Mesodermal cell (in vitro differentiated cells): ENCODE data around the gene GPN2.
"Not testable (repeated sequence)": the region's sequence is repeated elsewhere in the genome, so short reads cannot be mapped to it uniquely, and the experiment has no call there.

Source experiments
- H3K27ac ChIP-seq: 2 replicates; pipeline ENCODE4 v1.7.0; 2013; ENCODE audit warnings: mild to moderate bottlenecking, low read depth, low read length, moderate library complexity; ENCODE audit not compliant: severe bottlenecking
- H3K36me3 ChIP-seq: 2 replicates; pipeline ENCODE4 v1.7.1; 2013; ENCODE audit warnings: mild to moderate bottlenecking, low read length, moderate library complexity; ENCODE audit not compliant: control insufficient read depth, insufficient read depth
- H3K4me1 ChIP-seq: one replicate; pipeline ENCODE4 v1.7.1; 2013; ENCODE audit warnings: mild to moderate bottlenecking, low read length; ENCODE audit not compliant: insufficient read depth, control insufficient read depth, poor library complexity, severe bottlenecking
- H3K4me3 ChIP-seq: 2 replicates; pipeline ENCODE4 v1.7.0; 2013; ENCODE audit warnings: low read length, control low read depth, mild to moderate bottlenecking; ENCODE audit not compliant: insufficient read depth, poor library complexity, severe bottlenecking; ENCODE audit errors: extremely low read depth
- H3K9me3 ChIP-seq: 2 replicates; pipeline ENCODE4 v1.7.1; 2013; ENCODE audit warnings: mild to moderate bottlenecking, low read length, moderate library complexity; ENCODE audit not compliant: control insufficient read depth
- WGBS, 2 experiments: methylation state at CpG; one replicate each; pipeline ENCODE4 v1.1.5; 2013; ENCODE audit warnings: missing lambda C conversion rate in 2 of 2; ENCODE audit not compliant: insufficient coverage in 2 of 2; 5-methylcytosine and 5-hydroxymethylcytosine counted together

The GPN2 gene

DNA sequence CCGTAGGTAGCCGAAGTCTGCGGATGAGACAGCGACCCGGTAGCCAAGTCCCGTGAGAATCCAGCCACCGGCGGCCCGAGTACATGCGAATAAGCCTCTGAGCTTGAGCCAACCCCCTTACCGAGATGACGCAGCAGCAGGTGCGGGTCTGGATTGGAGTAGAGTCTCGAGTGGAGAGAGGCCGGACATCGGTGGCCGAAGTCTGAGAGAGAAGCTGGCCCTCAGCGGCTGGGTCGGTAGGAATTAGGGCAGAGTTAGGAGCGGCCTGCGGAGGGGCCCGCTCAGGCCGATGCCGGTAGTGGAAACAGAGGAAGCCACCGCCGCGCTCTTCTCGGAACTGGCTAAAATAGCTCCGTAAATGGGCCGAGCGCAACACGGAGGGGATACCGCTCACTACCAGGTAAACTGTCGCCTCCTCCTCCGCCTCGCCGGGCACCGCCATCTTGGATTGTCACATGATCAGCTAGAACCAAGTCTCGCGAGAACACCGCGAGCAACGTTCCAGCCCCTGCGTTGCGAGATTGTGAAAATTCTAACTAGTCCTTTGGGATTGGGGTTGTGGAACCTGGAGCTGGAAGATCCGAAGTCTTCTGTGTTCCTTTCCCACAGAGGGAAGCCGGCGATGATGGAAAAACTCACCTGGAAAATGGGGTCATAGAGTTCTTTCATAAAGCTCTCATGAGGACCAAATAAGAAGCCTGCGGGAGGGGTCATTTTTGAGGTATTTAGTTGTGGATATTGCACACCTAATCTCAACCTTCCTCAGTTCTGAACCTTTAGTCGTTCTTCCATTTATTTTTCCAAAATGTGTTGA is 10.1 kb upstream of the GPN2 start, which contains the start of gene GPATCH3:
Gene GPATCH3 (minus strand): TSS at position 467 of the 814 bp plus-strand sequence. CDS start 25 bp downstream, at position 442.
- peak within 1 kb of the TSS; percentile 88 for H3K4me3 ChIP-seq
- H3K4me1 ChIP-seq: peaks cover 8% of the 10 kb centered on the region
- no peaks in the 10 kb centered on the region for H3K9me3 ChIP-seq
- 0 to 1% methylated on average over 38 to 44 of the region's 50 CpGs for WGBS, 2 experiments
- H3K36me3 ChIP-seq: peaks cover 24% of the 10 kb centered on the region
- peak within 1 kb of the TSS; percentile 93 for H3K27ac ChIP-seq

- peaks cover 8% of the 10 kb centered on the region for H3K4me1 ChIP-seq
- H3K4me3 ChIP-seq: no peak overlapping the region
- no peaks in the 10 kb centered on the region for H3K9me3 ChIP-seq
- H3K36me3 ChIP-seq: peaks cover 51% of the 10 kb centered on the region
- no peak overlapping the region for H3K27ac ChIP-seq
- 97 to 99% methylated on average over 7 to 8 of the region's 9 CpGs for WGBS, 2 experiments
These were observed 7.3 kb upstream of the GPN2 start for GRCh38 chr1:26897351-26897750.

- no peak overlapping the region for H3K4me3 ChIP-seq
These were observed 4.2 kb upstream of the GPN2 start for GRCh38 chr1:26894263-26894662.

GRCh38 chr1:26890467-26890796 is 349 bp upstream of the GPN2 start:
- H3K9me3 ChIP-seq: no peaks in the 10 kb centered on the region
- peak overlapping the region; percentile 76 for H3K4me3 ChIP-seq
- peaks cover 66% of the 10 kb centered on the region for H3K36me3 ChIP-seq
- WGBS, 2 experiments: 36 to 40% methylated on average over 7 to 8 of the region's 12 CpGs
- peak overlapping the region; percentile 68 for H3K27ac ChIP-seq
- peaks cover 4% of the 10 kb centered on the region for H3K4me1 ChIP-seq

More at GRCh38 chr1:26894263-26894662, 4.2 kb upstream of the GPN2 start:
- Histone ChIP-seq H3K27ac (no peak overlapping the region), H3K36me3 (peaks cover 60% of the 10 kb centered on the region), H3K9me3 (no peaks in the 10 kb centered on the region), H3K4me1 (peaks cover 11% of the 10 kb centered on the region)
- WGBS, 2 experiments: 98 to 99% methylated on average over 10 to 13 of the region's 13 CpGs

GRCh38 chr1:26888231-26888630 is 1.9 kb downstream of the GPN2 start:
- H3K36me3 ChIP-seq: peaks cover 67% of the 10 kb centered on the region
- H3K4me3 ChIP-seq: no peak overlapping the region
- 100% methylated on average over 1 of the region's 1 CpG; no CpG with 5 or more reads in 1 of the 2 experiments for WGBS, 2 experiments
- H3K9me3 ChIP-seq: no peaks in the 10 kb centered on the region
- peaks cover 4% of the 10 kb centered on the region for H3K4me1 ChIP-seq
- no peak overlapping the region for H3K27ac ChIP-seq

DNA sequence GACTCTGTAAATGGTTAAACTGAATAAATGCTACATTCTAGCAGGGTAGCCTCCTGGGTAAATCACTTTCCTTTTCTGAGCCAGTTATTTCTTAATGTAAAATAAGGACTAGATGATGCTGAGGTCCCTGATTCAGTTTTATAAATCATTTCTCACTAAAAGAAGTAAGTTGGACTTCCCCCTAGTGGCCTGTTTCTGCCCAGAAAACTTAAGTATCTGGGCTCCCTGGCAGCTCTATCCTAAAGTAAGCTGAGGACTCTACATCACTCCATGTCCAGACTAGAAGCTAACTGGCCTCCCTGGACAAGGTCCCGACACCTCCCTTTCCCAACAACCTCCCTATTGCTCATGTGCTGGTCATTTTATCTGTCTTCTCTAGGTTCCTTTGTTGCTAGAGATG is 3.0 kb downstream of the GPN2 start:
- peaks cover 4% of the 10 kb centered on the region for H3K4me1 ChIP-seq
- H3K27ac ChIP-seq: no peak overlapping the region
- H3K4me3 ChIP-seq: no peak overlapping the region
- no peaks in the 10 kb centered on the region for H3K9me3 ChIP-seq
- H3K36me3 ChIP-seq: peaks cover 67% of the 10 kb centered on the region
- 83 to 100% methylated on average over 1 of the region's 1 CpG for WGBS, 2 experiments

DNA sequence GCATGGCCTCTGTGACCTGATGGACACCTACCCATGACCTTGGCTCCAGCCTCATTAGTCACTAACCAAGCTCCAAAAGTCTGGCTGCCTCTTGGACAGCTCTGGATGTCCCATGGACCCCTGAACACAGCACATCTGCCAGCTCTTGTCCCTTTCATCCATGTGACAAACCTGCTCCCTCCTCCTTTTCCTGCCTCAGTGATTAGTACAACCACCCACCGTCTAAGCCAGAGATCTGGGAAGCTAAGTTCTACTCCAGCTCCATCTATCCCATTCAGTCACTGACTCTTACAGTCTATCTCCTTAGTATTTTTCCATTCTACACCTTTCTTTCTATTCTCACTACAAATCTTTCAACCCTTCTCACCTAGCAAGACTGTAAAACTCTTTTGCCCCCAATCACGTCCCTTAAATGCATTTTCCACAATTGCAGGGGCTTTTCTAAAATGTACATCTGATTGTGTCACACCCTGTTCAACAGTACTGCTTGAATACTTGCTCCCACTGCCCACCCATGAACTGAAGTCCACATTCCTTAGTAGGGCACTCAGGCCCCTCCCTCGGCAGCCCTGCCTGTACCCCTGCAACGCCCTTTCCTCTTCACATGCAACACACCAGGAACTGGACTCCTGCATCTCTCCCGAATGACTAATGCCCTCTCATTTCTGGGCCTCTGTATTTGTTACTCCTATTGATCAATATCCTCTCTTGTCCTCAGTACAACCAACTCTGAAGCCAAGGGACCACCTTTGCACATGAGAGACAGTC is 7.2 kb downstream of the GPN2 start:
- 94 to 95% methylated on average over 5 of the region's 5 CpGs for WGBS, 2 experiments
- Histone ChIP-seq H3K4me1 (no peaks in the 10 kb centered on the region), H3K36me3 (peaks cover 72% of the 10 kb centered on the region), H3K27ac (no peak overlapping the region), H3K4me3 (no peak overlapping the region), H3K9me3 (no peaks in the 10 kb centered on the region)

DNA sequence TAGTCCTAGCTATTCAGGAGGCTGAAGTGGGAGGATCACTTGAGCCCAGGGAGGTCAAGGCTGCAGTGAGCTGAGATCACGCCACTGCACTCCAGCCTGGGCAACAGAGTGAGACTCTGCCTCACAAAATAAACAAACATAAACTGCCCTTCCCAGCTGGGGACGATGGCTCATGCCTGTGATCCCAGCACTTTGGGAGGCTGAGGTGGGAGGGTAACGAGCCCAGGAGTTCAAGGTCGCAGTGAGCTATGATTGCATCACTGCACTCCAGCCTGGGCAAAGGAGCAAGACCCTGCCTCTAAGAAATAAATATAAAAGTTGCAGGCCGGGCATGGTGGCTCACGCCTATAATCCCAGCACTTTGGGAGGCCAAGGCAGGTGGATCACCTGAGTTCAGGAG is 8.5 kb downstream of the GPN2 start:
- not testable (repeated sequence) for H3K27ac ChIP-seq, H3K4me3 ChIP-seq, H3K9me3 ChIP-seq, H3K4me1 ChIP-seq
- WGBS, 2 experiments: 95 to 97% methylated on average over 5 of the region's 6 CpGs
- peaks cover 79% of the 10 kb centered on the region for H3K36me3 ChIP-seq

GRCh38 chr1:26879793-26880192 is 10.3 kb downstream of the GPN2 start:
- H3K9me3 ChIP-seq: no peaks in the 10 kb centered on the region
- H3K36me3 ChIP-seq: peaks cover 65% of the 10 kb centered on the region
- H3K4me3 ChIP-seq: no peak overlapping the region
- 100% methylated on average over 3 of the region's 4 CpGs for WGBS, 2 experiments
- no peak overlapping the region for H3K27ac ChIP-seq
- peaks cover 4% of the 10 kb centered on the region for H3K4me1 ChIP-seq

DNA sequence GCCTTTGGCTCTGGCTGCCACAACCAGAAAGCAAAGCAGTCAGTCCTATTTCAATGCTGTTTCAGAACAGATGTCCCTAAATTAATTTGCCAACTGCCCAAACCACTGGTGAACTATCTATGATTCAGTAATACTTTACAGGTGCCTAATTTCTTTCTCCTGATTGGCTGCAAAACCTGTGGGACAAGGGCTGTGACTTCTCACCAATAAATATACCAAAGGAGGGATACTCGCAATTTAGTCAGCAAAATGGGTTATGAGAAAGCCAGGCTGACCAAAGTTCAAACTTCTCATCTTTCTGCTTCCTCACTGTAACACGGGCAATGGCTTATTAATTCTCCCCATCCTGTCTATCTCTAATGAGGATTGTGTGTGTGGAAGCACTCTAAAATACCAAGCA is 12.8 kb downstream of the GPN2 start:
- Histone ChIP-seq H3K27ac (no peak overlapping the region), H3K4me1 (peaks cover 4% of the 10 kb centered on the region), H3K4me3 (no peak overlapping the region), H3K36me3 (peaks cover 40% of the 10 kb centered on the region), H3K9me3 (no peaks in the 10 kb centered on the region)
- 100% methylated on average over 1 of the region's 2 CpGs; no CpG with 5 or more reads in 1 of the 2 experiments for WGBS, 2 experiments
